Psoas muscle (tissue), 8 donors: ENCODE results near the gene TAS2R50. TPM values are rescaled to one million over a fixed set of nuclear protein-coding genes. Genes with fewer than 3 reads are reported as not detected.

Source experiments
- ATAC-seq, 4 donors: fragments of 200-7000 bp; cut with Tn5 transposase; one replicate each; pipeline ENCODE4 v1.9.1; 2020; ENCODE audit warnings: moderate library complexity in 3 of 4, mild to moderate bottlenecking in 2 of 4
- DNase-seq, 2 donors: peaks; one replicate each; pipeline ENCODE4 v3.0.0-alpha.2; 2020
- H3K27ac ChIP-seq: fragments of 200-600 bp; one replicate; pipeline ENCODE4 v1.8.0; 2022
- H3K27me3 ChIP-seq, 3 donors: fragments of 200-600 bp in 1 of 3; one replicate each; pipeline versions ENCODE4 v1.6.1 to v1.8.0; 2013 to 2022; ENCODE audit warnings: low read length in 2 of 3, mild to moderate bottlenecking in 2 of 3, moderate library complexity in 1 of 3; ENCODE audit not compliant: insufficient read depth in 3 of 3
- H3K36me3 ChIP-seq, 2 donors: fragments of 200-600 bp in 1 of 2; one replicate each; pipeline versions ENCODE4 v1.6.1 to v1.8.0; 2013 to 2022; ENCODE audit warnings: low read depth in 1 of 2, mild to moderate bottlenecking in 1 of 2, moderate library complexity in 1 of 2; ENCODE audit not compliant: insufficient read depth in 1 of 2
- H3K4me1 ChIP-seq: fragments of 200-600 bp; one replicate; pipeline ENCODE4 v1.8.0; 2022
- H3K4me3 ChIP-seq: fragments of 200-600 bp; one replicate; pipeline ENCODE4 v1.8.0; 2022; ENCODE audit warnings: mild to moderate bottlenecking
- H3K9me3 ChIP-seq: fragments of 200-600 bp; one replicate; pipeline ENCODE4 v1.8.0; 2022
- WGBS, 3 donors: extraction: QIAGEN DNeasy Blood & Tissue Kit; methylation state at CpG; one replicate each; pipeline versions ENCODE4 v1.1.6 to v1.1.7; 2013; 5-methylcytosine and 5-hydroxymethylcytosine counted together
- intact Hi-C, 2 donors: fragments of 100-400 bp; cut with DNase I; formaldehyde crosslinking; loops; one replicate each; pipeline versions ENCODE4 v1.11.0 to v1.14.2; 2022
- polyA plus RNA-seq, 3 donors: library from polyadenylated mRNA; stranded (reverse); fragments of 200-250 nt; gene quantifications; one replicate each; pipeline ENCODE4 v1.2.3, GENCODE V29; 2013
- total RNA-seq, 4 donors: library from RNA; stranded (reverse); fragmentation: NEBNext Ultra II Directional in 2 of 4; extraction: Animal tissue kit (Norgen Biotek cat#: 25700) in 2 of 4; gene quantifications; one replicate each; pipeline versions ENCODE4 v1.2.1 to v1.2.4, GENCODE V29; 2021 to 2023
- TF ChIP-seq, protein P1 (sequence below): fragments of 200-600 bp; IDR thresholded peaks from one replicate; pipeline ENCODE4 v1.8.0; 2022; ENCODE audit warnings: antibody characterized with exemption
- donor health status: healthy with polysubstance abuse.
- donor health status: DM: no; HTN: no; CAD: no; lungs with moderate emphysema.
- donor health status: Bipolar disorder and iron deficiency.
- donor health status: healthy.
- donor health status: DM: yes; HTN: yes; CAD: no.
- donor health status: DM: no; HTN: no; CAD: no.
- donor health status: DM: no; HTN: no; CAD: no.
- donor health status: DM: yes; HTN: yes; CAD: no.

Gene TAS2R50
- total and polyA plus RNA-seq, 7 donors: 0.14 to 0.99 (median 0.34) TPM; not detected in 3

DNA sequence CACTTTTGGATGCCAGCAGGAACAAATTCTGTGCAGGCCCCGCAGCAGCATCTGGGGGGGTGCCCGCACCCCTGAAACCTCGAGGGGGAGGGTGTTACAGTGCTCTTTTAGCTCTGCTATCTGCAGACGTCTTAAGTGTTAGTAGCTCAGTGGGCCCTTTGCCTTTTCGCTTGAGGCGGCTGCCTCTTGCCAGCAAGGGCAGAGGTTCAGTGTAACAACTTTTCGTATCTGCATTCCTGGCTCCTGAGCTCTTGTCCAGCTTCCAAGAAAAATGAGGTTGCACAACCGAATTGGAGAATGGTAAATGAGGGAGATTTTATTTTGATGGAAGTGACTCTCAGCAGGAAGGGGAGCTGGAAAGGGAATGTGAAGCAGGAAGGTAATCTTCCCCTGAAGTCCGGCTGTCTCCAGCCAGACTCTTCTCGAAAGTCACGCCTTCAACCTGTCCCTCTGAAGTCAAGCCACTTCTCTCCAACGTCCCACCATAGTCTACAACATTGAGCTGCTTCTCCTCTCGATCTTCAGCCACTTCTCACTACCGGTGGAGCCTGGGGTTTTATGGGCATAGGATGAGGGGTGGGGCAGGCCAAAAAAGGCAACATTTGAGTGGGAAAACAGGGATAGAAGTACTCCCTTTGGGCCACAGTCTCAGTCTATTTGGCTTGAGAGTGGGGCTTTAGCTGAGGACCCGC lies 17.8 kb downstream of the TAS2R50 start:
- Histone ChIP-seq H3K27ac (no peak overlapping the region), H3K4me3 (no peak overlapping the region), H3K27me3 (no peaks in the 10 kb centered on the region), H3K9me3 (no peaks in the 10 kb centered on the region), H3K4me1 (peaks cover 3% of the 10 kb centered on the region), H3K36me3 (no peaks in the 10 kb centered on the region)
- TF ChIP-seq, protein P1, sequence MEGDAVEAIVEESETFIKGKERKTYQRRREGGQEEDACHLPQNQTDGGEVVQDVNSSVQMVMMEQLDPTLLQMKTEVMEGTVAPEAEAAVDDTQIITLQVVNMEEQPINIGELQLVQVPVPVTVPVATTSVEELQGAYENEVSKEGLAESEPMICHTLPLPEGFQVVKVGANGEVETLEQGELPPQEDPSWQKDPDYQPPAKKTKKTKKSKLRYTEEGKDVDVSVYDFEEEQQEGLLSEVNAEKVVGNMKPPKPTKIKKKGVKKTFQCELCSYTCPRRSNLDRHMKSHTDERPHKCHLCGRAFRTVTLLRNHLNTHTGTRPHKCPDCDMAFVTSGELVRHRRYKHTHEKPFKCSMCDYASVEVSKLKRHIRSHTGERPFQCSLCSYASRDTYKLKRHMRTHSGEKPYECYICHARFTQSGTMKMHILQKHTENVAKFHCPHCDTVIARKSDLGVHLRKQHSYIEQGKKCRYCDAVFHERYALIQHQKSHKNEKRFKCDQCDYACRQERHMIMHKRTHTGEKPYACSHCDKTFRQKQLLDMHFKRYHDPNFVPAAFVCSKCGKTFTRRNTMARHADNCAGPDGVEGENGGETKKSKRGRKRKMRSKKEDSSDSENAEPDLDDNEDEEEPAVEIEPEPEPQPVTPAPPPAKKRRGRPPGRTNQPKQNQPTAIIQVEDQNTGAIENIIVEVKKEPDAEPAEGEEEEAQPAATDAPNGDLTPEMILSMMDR: no peak
- WGBS, 3 donors: 47 to 64% (median 52%) methylated on average over 15 of the region's 15 CpGs
- DNase-seq (peak in 1 of 2 donors; percentile 53), ATAC-seq (peak; percentile 22 to 75 (median 47))
- intact Hi-C loops: no loop called here

DNA sequence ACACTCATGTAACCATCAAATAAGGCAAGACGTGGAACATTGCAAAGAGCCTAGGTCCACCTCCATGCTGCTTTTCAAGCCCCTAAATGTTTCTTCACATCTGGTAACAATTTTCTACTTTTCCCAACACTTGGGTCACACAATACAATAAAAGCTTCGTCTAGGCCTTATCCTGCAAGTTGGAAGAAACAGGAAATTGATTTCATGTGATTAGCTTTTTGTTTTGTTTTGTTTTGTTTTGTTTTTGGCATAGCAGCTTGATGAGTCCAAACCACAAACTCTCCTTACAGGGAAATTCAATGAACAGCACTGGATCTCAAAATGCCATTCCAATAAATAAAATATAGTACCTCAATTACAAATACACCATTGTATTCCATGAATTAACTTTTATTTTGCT lies 19.3 kb downstream of the TAS2R50 start:
- intact Hi-C loops: no loop called here
- Histone ChIP-seq H3K4me3 (no peak overlapping the region), H3K4me1 (peaks cover 3% of the 10 kb centered on the region), H3K27ac (no peak overlapping the region), H3K36me3 (no peaks in the 10 kb centered on the region), H3K27me3 (no peaks in the 10 kb centered on the region), H3K9me3 (no peaks in the 10 kb centered on the region)
- DNase-seq (no peak), ATAC-seq (no peak)
- TF ChIP-seq, protein P1: no peak
- 60 to 66% (median 62%) methylated on average over 2 of the region's 2 CpGs for WGBS, 3 donors

DNA sequence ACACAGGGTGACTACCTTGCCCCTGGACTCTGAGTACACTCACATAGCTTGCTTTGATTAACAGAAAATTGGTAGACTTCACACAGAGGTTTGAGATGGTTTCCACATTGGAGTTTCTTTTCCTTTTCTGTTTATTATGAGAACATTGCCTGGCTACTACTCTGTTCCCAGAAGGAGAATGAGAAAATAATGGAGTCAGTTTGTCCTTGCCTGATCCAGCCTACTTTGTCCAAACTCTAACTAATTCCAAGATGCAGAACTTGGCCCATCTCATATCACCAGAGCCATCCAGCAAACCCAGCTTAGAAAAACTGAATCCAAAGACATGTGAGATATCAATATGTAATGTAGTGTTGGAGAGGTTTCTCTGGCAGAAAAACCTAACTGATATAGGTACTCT lies 20.4 kb downstream of the TAS2R50 start:
- no peaks in the 10 kb centered on the region for H3K36me3 ChIP-seq
- TF ChIP-seq, protein P1: no peak
- no peaks in the 10 kb centered on the region for H3K9me3 ChIP-seq
- H3K4me3 ChIP-seq: no peak overlapping the region
- H3K4me1 ChIP-seq: peaks cover 3% of the 10 kb centered on the region
- H3K27ac ChIP-seq: no peak overlapping the region
- ATAC-seq: no peak
- H3K27me3 ChIP-seq: no peaks in the 10 kb centered on the region
- intact Hi-C loops: no loop called here
- DNase-seq: no peak

DNA sequence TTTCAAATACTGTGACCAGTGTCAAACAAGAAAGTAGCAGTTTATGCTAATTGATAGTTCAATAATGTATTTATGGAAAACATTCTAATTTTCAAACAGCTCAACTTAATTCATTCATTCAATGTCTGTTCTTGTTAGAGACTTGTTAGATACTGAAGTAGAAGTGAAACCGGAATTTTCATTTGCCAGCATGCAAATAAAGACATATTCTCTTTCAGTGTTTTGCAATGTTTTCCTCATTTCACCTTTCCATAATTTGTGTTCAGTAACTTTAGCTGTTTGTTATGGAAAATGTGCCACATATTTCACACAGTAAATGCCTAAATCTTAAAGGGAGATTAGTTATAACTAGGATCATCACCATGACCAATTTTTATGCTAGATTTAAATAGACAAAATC lies 21.2 kb downstream of the TAS2R50 start:
- H3K9me3 ChIP-seq: no peaks in the 10 kb centered on the region
- H3K27me3 ChIP-seq: no peaks in the 10 kb centered on the region
- ATAC-seq (no peak), DNase-seq (no peak)
- no peak overlapping the region for H3K4me3 ChIP-seq
- H3K36me3 ChIP-seq: no peaks in the 10 kb centered on the region
- TF ChIP-seq, protein P1: no peak
- H3K27ac ChIP-seq: no peak overlapping the region
- intact Hi-C loops: no loop called here
- H3K4me1 ChIP-seq: peaks cover 3% of the 10 kb centered on the region
- 87 to 98% (median 96%) methylated on average over 1 of the region's 1 CpG for WGBS, 3 donors

DNA sequence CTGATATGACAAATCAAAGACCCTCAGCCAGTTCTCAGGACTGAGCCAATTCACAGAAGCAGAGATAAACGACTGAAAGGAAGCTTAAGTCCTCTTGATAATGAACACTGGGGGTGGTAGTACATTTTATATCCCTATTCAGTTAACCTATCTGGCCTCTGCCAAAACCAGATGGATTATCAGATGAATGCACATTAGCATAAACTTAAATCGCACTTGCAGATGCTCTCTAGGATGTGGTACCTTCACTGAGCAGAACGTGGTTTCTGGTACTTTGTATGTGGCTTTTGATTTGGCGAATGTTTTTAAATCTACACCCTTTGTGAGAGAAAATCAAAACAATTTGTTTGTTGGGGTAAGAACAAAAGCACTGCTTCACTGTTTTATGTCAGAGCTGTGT lies 26.5 kb downstream of the TAS2R50 start:
- H3K4me1 ChIP-seq: no peaks in the 10 kb centered on the region
- H3K27me3 ChIP-seq: no peaks in the 10 kb centered on the region
- ATAC-seq: no peak
- H3K36me3 ChIP-seq: no peaks in the 10 kb centered on the region
- H3K27ac ChIP-seq: no peak overlapping the region
- DNase-seq: no peak
- H3K4me3 ChIP-seq: no peak overlapping the region
- WGBS, 3 donors: 71 to 85% (median 74%) methylated on average over 4 of the region's 4 CpGs
- TF ChIP-seq, protein P1: no peak
- H3K9me3 ChIP-seq: no peaks in the 10 kb centered on the region
- intact Hi-C loops: no loop called here
